Stimulated activated CD8-positive, alpha-beta memory T cell treated with anti-CD3 and anti-CD28 coated beads, Interleukin-7, amount 100 ng/mL, for 48 hours (primary cell): ENCODE data around the gene HOXA9.

Source experiments
- DNase-seq, 2 donors: peaks; one replicate each; pipeline ENCODE4 v3.0.0-alpha.2; 2020; ENCODE audit warnings: low read depth in 1 of 2; ENCODE audit errors: extremely low read depth in 1 of 2

HOXA9 gene

GRCh38 chr7:27201580-27202017 lies 36.3 kb upstream of the HOXA9 start:
- no peak for DNase-seq

- DNase-seq, result no peak
These were observed 35.6 kb upstream of the HOXA9 start for GRCh38 chr7:27200761-27201579.

GRCh38 chr7:27199849-27200760 lies 34.8 kb upstream of the HOXA9 start, which contains the start of gene HOXA13:
Gene HOXA13 (minus strand): TSS chr7:27200091. CDS start chr7:27200077, 14 bp downstream.
- DNase-seq, result no peak

GRCh38 chr7:27198871-27199801 lies 33.8 kb upstream of the HOXA9 start:
- no peak for DNase-seq

- no peak for DNase-seq
These were observed 33.0 kb upstream of the HOXA9 start for GRCh38 chr7:27198138-27198841.

GRCh38 chr7:27197137-27198042 lies 32.1 kb upstream of the HOXA9 start:
- no peak for DNase-seq

GRCh38 chr7:27196287-27196767 lies 31.0 kb upstream of the HOXA9 start:
- peak in 1 of 2 donors; percentile 70 for DNase-seq

- DNase-seq, result no peak
These were observed 29.5 kb upstream of the HOXA9 start for GRCh38 chr7:27194686-27195379.

- DNase-seq, result no peak
These were observed 28.6 kb upstream of the HOXA9 start for GRCh38 chr7:27194002-27194352.

- DNase-seq, result no peak
These were observed 28.1 kb upstream of the HOXA9 start for GRCh38 chr7:27193335-27194001.

- no peak for DNase-seq
These were observed 27.4 kb upstream of the HOXA9 start for GRCh38 chr7:27192546-27193334.

GRCh38 chr7:27191833-27192545 lies 26.7 kb upstream of the HOXA9 start:
- DNase-seq, result no peak

GRCh38 chr7:27191161-27191731 lies 25.9 kb upstream of the HOXA9 start:
- DNase-seq, result no peak

- no peak for DNase-seq
These were observed 24.8 kb upstream of the HOXA9 start for GRCh38 chr7:27189997-27190748.

- no peak for DNase-seq
These were observed 24.1 kb upstream of the HOXA9 start for GRCh38 chr7:27189295-27189996.
